ENCODE measurements around the gene COG5. TPM values are rescaled to one million over a fixed set of nuclear protein-coding genes. Genes with fewer than 3 reads are reported as not detected.
"Not testable (repeated sequence)": the region's sequence is repeated elsewhere in the genome, so short reads cannot be mapped to it uniquely, and the experiment has no call there.

COG5 gene
- polyA plus RNA-seq, 1 donor, result 27.9 TPM

DNA sequence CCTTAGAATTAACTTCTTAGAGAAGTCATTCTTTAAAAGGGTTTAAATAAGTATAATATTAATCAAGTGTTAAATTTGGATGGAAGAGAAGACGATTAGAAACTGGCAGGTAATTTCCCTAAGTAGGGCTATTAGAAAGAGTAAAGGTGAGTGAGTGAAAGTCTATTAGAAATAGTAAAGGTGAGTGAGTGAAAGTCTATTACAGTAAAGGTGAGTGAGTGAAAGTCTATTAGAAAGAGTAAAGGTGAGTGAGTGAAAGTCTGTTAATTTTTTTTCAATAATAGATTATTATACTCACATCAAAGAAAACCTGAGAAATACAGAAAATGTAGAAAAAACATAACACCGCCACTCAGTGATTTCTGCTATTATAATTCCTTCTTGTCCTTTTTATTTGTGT is 405.7 kb downstream of the COG5 start:
- DNase-seq (ENCODE audit: low read depth), result no peak

GRCh38 chr7:107157091-107157490 is 406.6 kb downstream of the COG5 start:
- no peak for DNase-seq (ENCODE audit: low read depth)

DNA sequence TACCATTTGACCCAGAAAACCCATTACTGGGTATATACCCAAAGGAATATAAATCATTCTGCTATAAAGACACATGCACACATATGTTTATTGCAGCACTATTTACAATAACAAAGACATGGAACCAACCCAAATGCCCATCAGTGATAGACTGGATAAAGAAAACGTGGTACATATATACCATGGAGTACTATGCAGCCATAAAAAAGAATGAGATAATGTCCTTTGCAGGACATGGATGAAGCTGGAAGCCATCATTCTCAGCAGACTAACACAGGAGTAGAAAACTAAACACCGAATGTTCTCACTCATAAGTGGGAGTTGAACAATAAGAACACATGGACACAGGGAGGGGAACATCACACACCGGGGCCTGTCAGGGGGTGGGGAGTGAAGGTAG is 408.0 kb downstream of the COG5 start:
- DNase-seq (ENCODE audit: low read depth), result not testable (repeated sequence)

DNA sequence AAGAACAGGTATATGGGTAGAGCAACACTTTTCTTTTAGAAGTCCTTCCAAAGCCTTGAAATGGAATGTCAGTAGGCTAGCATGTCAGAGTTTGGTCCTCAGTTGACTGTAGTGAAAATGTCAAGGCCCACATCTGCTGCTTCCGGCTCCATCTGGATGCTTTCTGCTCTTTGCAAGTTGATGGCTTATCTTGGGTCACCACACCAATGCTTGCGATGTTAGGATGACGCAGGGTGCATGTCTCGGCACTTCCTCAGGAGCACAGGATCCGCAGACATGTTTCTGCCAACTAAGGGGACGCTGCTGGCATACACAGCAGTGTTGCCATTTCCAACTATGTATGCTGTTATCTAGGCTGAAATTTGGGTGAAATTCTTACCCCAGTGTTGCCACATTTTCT is 408.9 kb downstream of the COG5 start:
- no peak for DNase-seq (ENCODE audit: low read depth)

DNA sequence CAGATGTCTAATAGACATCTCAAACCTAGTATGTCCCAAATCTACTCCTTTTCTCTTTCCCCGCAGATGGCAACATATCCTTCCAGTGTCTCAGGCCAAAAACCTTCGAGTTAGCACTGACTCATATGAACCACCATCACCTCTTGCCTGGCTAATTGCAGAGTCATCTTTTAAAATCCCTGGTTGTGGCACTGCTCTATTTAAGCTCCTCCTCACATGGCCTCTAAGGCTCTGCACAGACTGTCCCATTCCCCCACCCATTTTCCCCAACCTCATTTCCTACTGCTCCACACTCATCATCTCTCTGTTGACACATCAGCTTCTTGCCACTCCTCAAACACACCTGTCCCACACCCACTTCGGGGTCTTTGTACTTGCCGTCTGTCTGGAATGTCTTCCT is 411.7 kb downstream of the COG5 start:
- DNase-seq (ENCODE audit: low read depth), result no peak

Other genes starting within 250 kb of the COG5 start
- 0.11 TPM for gene GPR22, start 93.9 kb downstream of the COG5 start, polyA plus RNA-seq (ENCODE audit: insufficient read length)
- gene DUS4L, start 51 bp upstream of the COG5 start, polyA plus RNA-seq (ENCODE audit: insufficient read length), result 6.9 TPM
- gene BCAP29, start 16.3 kb upstream of the COG5 start, polyA plus RNA-seq (ENCODE audit: insufficient read length), result 42.0 TPM
- 0.73 TPM for gene SLC26A4, start 96.9 kb upstream of the COG5 start, polyA plus RNA-seq (ENCODE audit: insufficient read length)
- 19.3 TPM for gene CBLL1, start 180.2 kb upstream of the COG5 start, polyA plus RNA-seq (ENCODE audit: insufficient read length)
- not detected for gene SLC26A3, start 239.3 kb upstream of the COG5 start, polyA plus RNA-seq (ENCODE audit: insufficient read length)

Data from forelimb muscle (tissue), 1 donor.